ENCODE results near the gene PDE4A.

DNA sequence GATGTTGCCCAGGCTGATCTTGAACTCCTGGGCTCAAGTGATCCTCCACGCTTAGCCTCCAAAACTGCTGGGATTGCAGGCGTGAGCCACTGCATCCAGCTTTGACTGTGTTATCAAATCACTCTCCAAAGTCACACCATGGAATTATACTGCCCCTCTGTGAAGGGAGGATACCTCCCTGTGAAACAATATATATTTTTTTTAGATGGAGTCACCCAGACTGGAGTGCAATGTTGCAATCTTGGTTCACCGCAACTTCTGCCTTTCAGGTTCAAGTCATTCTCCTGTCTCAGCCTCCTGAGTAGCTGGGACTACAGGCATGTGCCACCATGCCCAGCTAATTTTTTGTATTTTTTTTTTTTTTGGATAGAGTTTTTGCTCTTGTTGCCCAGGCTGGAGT is 47.6 kb upstream of the PDE4A start:
- TF ChIP-seq CTCF (IDR thresholded peaks at IDR 0.05; ENCODE audit: extremely low read depth in 1 of 2, insufficient read depth in 1 of 2, low read depth in 1 of 2, low read length in 2 of 2), result no peak
- no peak for TF ChIP-seq POLR2AphosphoS5 (IDR thresholded peaks at IDR 0.05; ENCODE audit: insufficient read depth, low read depth, low read length)
- no peak for TF ChIP-seq JUN (IDR thresholded peaks at IDR 0.05; ENCODE audit: borderline replicate concordance, insufficient read depth, insufficient read length, low read depth)

Measured in endothelial cell of umbilical vein (primary cell).